ENCODE results near the gene ZNF213. TPM values are rescaled to one million over a fixed set of nuclear protein-coding genes. Genes with fewer than 3 reads are reported as not detected.
A peak's percentile ranks its signal among the peaks of the same experiment; 100 is the strongest.

ZNF213 gene
- total and polyA plus RNA-seq, 3 experiments from 2014 or later = 3.8 to 10.5 (median 10.4) TPM

DNA sequence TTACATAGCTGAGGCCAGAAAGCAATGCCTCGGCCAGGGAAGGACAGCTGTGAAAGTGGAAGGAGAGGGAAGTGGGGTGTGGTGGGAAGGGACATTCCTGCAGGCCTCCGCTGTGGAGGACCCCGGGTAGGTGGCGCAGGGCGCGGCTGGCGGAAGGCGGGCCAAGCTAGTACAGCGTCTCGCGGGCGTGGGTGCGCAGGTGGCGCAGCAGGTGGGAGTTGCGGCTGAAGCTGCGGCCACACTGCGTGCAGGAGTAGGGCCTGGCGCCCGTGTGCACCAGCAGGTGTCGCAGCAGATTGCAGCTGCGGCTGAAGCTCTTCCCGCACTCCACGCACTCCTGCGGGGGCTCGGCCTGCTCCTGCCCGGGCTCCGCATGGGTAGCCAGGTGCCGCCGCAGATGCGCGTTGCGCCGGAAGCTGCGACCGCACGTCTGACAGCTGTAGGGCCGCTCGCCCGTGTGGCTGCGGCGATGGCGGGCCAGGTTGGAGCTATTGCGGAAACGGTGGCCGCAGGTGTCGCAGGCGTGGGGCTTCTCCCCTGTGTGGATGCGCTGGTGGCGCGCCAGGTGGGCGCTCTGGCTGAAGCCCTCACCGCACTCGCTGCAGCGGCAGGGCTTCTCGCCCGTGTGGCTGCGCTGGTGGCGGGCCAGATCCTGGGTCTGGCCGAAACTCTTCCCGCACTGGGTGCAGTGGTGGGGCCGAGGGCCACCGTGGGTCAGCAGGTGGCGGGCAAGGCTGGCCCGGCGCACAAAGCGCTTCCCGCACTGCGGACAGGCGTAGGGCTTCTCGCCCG lies 45.7 kb upstream of the ZNF213 start:
- no peaks in the 10 kb centered on the region for H3K27me3 Mint-ChIP-seq
- H3K4me3 Mint-ChIP-seq = no peak overlapping the region
- Histone ChIP-seq H3K27ac (ENCODE audit: low read depth, low read length) (no peak overlapping the region), H3K9me3 (ENCODE audit: low read length) (no peaks in the 10 kb centered on the region), H3K27me3 (ENCODE audit: insufficient read depth, low read length, poor library complexity, severe bottlenecking) (no peaks in the 10 kb centered on the region), H3K4me1 (ENCODE audit: insufficient read depth, low read length) (peaks cover 34% of the 10 kb centered on the region), H3K36me3 (ENCODE audit: insufficient read depth, low read length) (no peaks in the 10 kb centered on the region), H3K4me3 (ENCODE audit: low read length) (no peak overlapping the region)
- H3K4me1 Mint-ChIP-seq = peaks cover 35 to 58% (median 38%) of the 10 kb centered on the region in 3 donors
- H3K27ac Mint-ChIP-seq = peak overlapping the region in 1 of 8 donors; percentile 33
- ChIA-PET CTCF (interaction anchor here (0.8 to 20.2 kb wide), 6 partner anchors 9 to 57 kb away, joined by 3 to 278 read pairs (median 6); partner anchors contain the start of gene ZNF213), POLR2A (interaction anchor here (0.8 kb wide), 1 partner anchor 12 kb away, joined by 3 read pairs; no protein-coding TSS in a partner anchor)
- no peaks in the 10 kb centered on the region for H3K36me3 Mint-ChIP-seq
- DNase-seq = no peak
- H3K9me3 Mint-ChIP-seq = no peaks in the 10 kb centered on the region

DNA sequence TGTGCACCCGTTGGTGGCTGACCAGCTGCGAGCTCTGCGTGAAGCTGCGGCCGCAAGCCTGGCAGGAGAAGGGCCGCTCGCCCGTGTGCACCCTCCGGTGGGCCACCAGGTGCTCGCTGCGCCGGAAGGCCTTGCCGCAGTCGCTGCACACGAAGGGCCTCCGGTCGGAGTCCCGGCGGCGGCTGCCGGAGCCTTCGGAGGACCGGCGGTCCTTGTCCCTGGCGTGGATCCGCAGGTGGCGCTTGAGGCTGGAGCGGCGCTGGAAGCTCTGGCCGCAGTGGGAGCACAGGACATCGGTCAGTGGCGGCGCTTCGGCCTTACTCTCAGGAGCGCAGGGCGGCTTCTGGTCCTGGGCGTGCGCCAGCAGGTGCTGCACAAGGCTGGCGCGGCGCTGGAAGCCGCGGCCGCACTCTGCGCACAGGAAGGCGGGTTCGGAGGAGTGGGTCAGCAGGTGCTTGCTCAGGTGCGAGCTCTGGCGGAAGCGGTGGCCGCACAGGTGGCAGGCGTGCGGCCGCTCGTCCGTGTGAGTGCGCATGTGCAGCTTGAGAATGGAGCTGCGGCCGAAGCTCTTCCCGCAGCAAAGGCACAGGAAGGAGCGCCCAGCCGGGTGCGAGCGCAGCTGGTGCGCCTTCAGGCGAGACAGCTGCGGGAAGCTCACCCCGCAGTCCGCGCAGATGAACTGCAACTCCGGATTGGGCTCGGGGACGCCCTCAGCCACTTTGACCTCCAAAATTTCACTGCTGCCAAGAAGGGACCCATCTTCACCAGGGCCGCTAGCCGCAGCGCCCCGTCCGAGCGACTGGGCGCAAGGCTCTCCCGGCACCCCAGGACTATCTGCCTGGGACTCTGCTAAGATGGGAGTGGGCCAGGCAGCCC lies 44.9 kb upstream of the ZNF213 start:
- H3K36me3 Mint-ChIP-seq = no peaks in the 10 kb centered on the region
- no peaks in the 10 kb centered on the region for H3K27me3 Mint-ChIP-seq
- H3K36me3 ChIP-seq (ENCODE audit: insufficient read depth, low read length) = no peaks in the 10 kb centered on the region
- CTCF ChIA-PET = interaction anchor here (1.1 to 20.2 kb wide), 6 partner anchors 8 to 58 kb away, joined by 3 to 278 read pairs (median 7); partner anchors contain the start of gene ZNF213
- no peak overlapping the region for H3K27ac ChIP-seq (ENCODE audit: low read depth, low read length)
- H3K27ac Mint-ChIP-seq = no peak overlapping the region
- no peaks in the 10 kb centered on the region for H3K9me3 Mint-ChIP-seq
- peaks cover 42% of the 10 kb centered on the region for H3K4me1 ChIP-seq (ENCODE audit: insufficient read depth, low read length)
- peaks cover 37 to 58% (median 38%) of the 10 kb centered on the region in 3 donors for H3K4me1 Mint-ChIP-seq
- no peak for DNase-seq
- no peaks in the 10 kb centered on the region for H3K9me3 ChIP-seq (ENCODE audit: low read length)
- no peaks in the 10 kb centered on the region for H3K27me3 ChIP-seq (ENCODE audit: insufficient read depth, low read length, poor library complexity, severe bottlenecking)
- H3K4me3 ChIP-seq (ENCODE audit: low read length) = no peak overlapping the region
- H3K4me3 Mint-ChIP-seq = no peak overlapping the region
- POLR2A ChIA-PET = no interaction called here

DNA sequence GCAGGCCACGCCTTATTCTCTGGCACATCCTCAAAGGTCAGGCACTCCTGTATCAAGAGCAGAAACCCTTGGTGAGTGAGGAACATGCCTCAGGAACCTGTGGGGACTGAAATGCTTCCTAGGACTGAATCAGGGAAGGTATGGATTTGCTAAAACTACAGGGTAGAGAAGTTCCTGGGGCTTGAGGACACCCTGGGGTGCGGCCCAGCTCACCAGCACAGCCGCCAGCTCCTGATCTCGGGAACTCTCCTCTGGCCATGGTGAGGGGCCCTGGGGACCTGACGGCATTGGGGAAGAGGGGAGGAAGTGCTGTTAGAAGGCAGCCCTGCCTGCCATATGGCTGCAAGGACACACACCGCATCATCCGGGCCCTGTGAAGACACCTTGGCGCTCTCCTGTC lies 43.3 kb upstream of the ZNF213 start:
- CTCF ChIA-PET = interaction anchor here (0.8 to 20.2 kb wide), 5 partner anchors 15 to 67 kb away, joined by 3 to 278 read pairs (median 5); partner anchors contain the start of genes IL32 and ZNF213
- Mint-ChIP-seq H3K36me3 (no peaks in the 10 kb centered on the region), H3K4me3 (no peak overlapping the region), H3K27ac (peak overlapping the region in 1 of 8 donors; percentile 58), H3K27me3 (no peaks in the 10 kb centered on the region), H3K9me3 (no peaks in the 10 kb centered on the region), H3K4me1 (peaks cover 37 to 60% (median 38%) of the 10 kb centered on the region in 3 donors)
- Histone ChIP-seq H3K27me3 (ENCODE audit: insufficient read depth, low read length, poor library complexity, severe bottlenecking) (no peaks in the 10 kb centered on the region), H3K27ac (ENCODE audit: low read depth, low read length) (no peak overlapping the region), H3K36me3 (ENCODE audit: insufficient read depth, low read length) (no peaks in the 10 kb centered on the region), H3K4me3 (ENCODE audit: low read length) (no peak overlapping the region), H3K4me1 (ENCODE audit: insufficient read depth, low read length) (peaks cover 55% of the 10 kb centered on the region), H3K9me3 (ENCODE audit: low read length) (no peaks in the 10 kb centered on the region)
- no peak for DNase-seq
- POLR2A ChIA-PET = interaction anchor here (0.6 kb wide), 1 partner anchor 17 kb away, joined by 3 read pairs; no protein-coding TSS in a partner anchor

DNA sequence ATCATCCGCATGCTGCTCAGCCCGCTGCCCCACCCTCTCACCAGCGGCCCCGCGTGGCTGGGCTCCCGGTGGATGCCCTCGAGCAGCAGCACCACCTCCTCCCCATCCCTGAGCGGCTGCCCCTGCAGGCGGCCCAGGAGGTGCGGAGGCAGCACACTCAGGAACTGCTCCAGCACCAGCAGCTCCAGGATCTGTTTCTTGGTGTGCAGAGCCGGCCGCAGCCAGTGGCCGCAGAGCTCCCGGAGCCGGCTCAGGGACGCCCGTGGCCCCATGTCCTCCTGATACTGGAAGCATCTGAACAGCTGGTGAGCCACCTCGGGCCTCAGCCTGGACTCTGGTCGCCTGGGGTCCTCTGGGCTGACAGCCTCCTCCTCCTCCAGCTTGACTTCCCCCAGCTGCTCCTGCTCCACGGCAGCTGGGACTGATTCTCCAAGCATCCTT lies 42.3 kb upstream of the ZNF213 start:
- no peak overlapping the region for H3K4me3 Mint-ChIP-seq
- no peaks in the 10 kb centered on the region for H3K9me3 Mint-ChIP-seq
- Histone ChIP-seq H3K36me3 (ENCODE audit: insufficient read depth, low read length) (no peaks in the 10 kb centered on the region), H3K9me3 (ENCODE audit: low read length) (no peaks in the 10 kb centered on the region), H3K27me3 (ENCODE audit: insufficient read depth, low read length, poor library complexity, severe bottlenecking) (no peaks in the 10 kb centered on the region), H3K4me3 (ENCODE audit: low read length) (no peak overlapping the region), H3K4me1 (ENCODE audit: insufficient read depth, low read length) (peaks cover 45% of the 10 kb centered on the region), H3K27ac (ENCODE audit: low read depth, low read length) (no peak overlapping the region)
- CTCF ChIA-PET = interaction anchor here (2.3 to 20.2 kb wide), 2 partner anchors 16 to 38 kb away, joined by 12 to 278 read pairs; partner anchors contain the start of gene ZNF213
- H3K36me3 Mint-ChIP-seq = no peaks in the 10 kb centered on the region
- no peak for DNase-seq
- H3K27me3 Mint-ChIP-seq = no peaks in the 10 kb centered on the region
- H3K27ac Mint-ChIP-seq = peak overlapping the region in 1 of 8 donors; percentile 11
- peaks cover 36 to 59% (median 37%) of the 10 kb centered on the region in 3 donors for H3K4me1 Mint-ChIP-seq
- POLR2A ChIA-PET = interaction anchor here (0.6 kb wide), 1 partner anchor 67 kb away, joined by 7 read pairs; no protein-coding TSS in a partner anchor

DNA sequence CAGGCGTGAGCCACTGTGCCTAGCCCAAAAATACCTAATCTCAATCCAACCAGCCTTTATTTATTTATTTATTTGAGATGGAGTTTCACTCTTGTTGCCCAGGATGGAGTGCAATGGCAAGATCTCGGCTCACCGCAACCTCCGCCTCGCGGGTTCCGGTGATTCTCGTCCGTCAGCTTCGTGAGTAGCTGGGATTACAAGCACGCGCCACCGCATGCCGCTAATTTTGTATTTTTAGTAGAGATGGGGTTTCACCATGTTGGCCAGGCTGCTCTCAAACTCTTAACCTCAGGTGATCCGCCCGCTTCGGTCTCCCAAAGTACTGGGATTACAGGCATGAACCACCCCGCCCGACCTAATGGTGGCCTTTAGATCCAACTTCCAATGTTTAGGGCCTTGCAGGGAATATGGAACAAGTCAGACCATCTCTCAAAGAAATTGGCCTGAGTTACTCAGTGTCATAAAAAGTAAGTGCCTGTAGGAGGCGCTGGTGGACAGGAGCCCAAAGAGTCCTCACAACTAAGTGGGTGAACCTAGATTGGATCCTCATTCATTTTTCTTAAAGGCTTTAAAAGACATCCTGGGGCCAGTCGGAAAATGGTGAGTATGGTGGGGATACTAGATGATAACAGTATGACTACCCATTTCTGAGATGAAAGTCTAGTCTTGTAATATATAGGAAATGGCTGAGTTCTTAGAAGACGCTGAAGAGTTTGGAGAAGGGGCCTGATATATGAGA lies 40.4 kb upstream of the ZNF213 start:
- DNase-seq = peak; percentile 38 to 69 (median 50)
- H3K9me3 Mint-ChIP-seq = no peaks in the 10 kb centered on the region
- Histone ChIP-seq H3K27ac (ENCODE audit: low read depth, low read length) (no peak overlapping the region), H3K4me1 (ENCODE audit: insufficient read depth, low read length) (peaks cover 39% of the 10 kb centered on the region), H3K9me3 (ENCODE audit: low read length) (no peaks in the 10 kb centered on the region), H3K4me3 (ENCODE audit: low read length) (no peak overlapping the region), H3K27me3 (ENCODE audit: insufficient read depth, low read length, poor library complexity, severe bottlenecking) (no peaks in the 10 kb centered on the region), H3K36me3 (ENCODE audit: insufficient read depth, low read length) (no peaks in the 10 kb centered on the region)
- H3K4me1 Mint-ChIP-seq = peaks cover 29 to 59% (median 31%) of the 10 kb centered on the region in 3 donors
- peak overlapping the region in 6 of 7 donors; percentile 14 to 39 (median 24) for H3K4me3 Mint-ChIP-seq
- no peaks in the 10 kb centered on the region for H3K36me3 Mint-ChIP-seq
- ChIA-PET CTCF (interaction anchor here (1.1 to 20.2 kb wide), 8 partner anchors 18 to 73 kb away, joined by 3 to 278 read pairs (median 8); partner anchors contain the start of genes IL32 and ZNF213), POLR2A (no interaction called here)
- H3K27me3 Mint-ChIP-seq = no peaks in the 10 kb centered on the region
- H3K27ac Mint-ChIP-seq = peak overlapping the region; percentile 28 to 89 (median 68)

DNA sequence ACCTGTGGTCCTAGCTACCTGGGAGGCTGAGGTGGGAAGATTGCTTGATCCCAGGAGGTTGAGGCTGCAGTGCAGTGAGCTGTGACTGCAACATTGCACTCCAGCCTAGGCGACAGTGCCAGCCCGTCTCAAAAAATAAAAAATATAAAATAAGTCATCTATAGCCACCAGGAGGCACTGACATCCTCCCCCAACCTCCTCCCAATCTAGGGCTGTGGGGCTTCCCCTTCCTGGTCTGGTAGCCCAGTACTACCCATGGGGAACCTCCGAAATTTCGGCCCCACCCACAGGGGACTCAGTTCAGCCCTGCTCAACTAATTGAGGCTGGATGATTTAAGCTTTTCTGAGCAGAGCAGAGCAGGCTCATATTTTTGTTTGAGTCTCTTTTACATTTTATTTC lies 39.0 kb upstream of the ZNF213 start:
- ChIA-PET POLR2A (interaction anchor here (0.6 to 3.9 kb wide), 3 partner anchors 20 to 66 kb away, joined by 5 to 27 read pairs (median 6); no protein-coding TSS in a partner anchor), CTCF (interaction anchor here (0.9 to 20.2 kb wide), 18 partner anchors 8 to 368 kb away, joined by 3 to 278 read pairs (median 6); partner anchors contain the start of genes IL32 and ZNF213)
- H3K4me3 ChIP-seq (ENCODE audit: low read length) = no peak overlapping the region
- peaks cover 36 to 69% (median 40%) of the 10 kb centered on the region in 3 donors for H3K4me1 Mint-ChIP-seq
- no peaks in the 10 kb centered on the region for H3K9me3 Mint-ChIP-seq
- no peaks in the 10 kb centered on the region for H3K36me3 Mint-ChIP-seq
- H3K36me3 ChIP-seq (ENCODE audit: insufficient read depth, low read length) = no peaks in the 10 kb centered on the region
- H3K9me3 ChIP-seq (ENCODE audit: low read length) = no peaks in the 10 kb centered on the region
- no peaks in the 10 kb centered on the region for H3K27me3 ChIP-seq (ENCODE audit: insufficient read depth, low read length, poor library complexity, severe bottlenecking)
- no peak overlapping the region for H3K27ac ChIP-seq (ENCODE audit: low read depth, low read length)
- peak; percentile 47 to 76 (median 63) for DNase-seq
- H3K27ac Mint-ChIP-seq = peak overlapping the region; percentile 72 to 95 (median 82)
- no peaks in the 10 kb centered on the region for H3K27me3 Mint-ChIP-seq
- peak overlapping the region in 4 of 7 donors; percentile 49 to 83 (median 56) for H3K4me3 Mint-ChIP-seq
- peaks cover 45% of the 10 kb centered on the region for H3K4me1 ChIP-seq (ENCODE audit: insufficient read depth, low read length)

DNA sequence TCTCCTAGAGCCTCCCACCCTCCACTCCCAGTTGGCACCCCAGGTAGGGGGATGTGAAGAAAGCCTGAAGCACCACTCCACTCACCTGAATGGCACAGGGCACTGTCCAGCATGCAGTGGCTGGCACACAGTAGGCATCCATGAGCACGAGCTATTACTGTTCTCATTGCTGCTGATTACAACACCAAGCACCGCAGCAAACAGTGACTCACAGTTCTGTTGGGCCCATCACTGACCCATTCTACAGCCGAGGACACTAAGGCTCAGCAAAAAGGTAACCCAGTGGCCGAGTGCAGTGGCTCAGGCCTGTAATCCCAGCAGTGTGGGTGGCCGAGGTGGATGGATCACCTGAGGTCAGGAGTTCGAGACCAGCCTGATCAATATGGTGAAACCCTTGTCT lies 38.5 kb upstream of the ZNF213 start:
- POLR2A ChIA-PET = interaction anchor here (0.8 to 3.9 kb wide), 3 partner anchors 10 to 32 kb away, joined by 3 to 27 read pairs (median 5); no protein-coding TSS in a partner anchor
- Histone ChIP-seq H3K27me3 (ENCODE audit: insufficient read depth, low read length, poor library complexity, severe bottlenecking) (no peaks in the 10 kb centered on the region), H3K9me3 (ENCODE audit: low read length) (no peaks in the 10 kb centered on the region), H3K4me3 (ENCODE audit: low read length) (no peak overlapping the region), H3K36me3 (ENCODE audit: insufficient read depth, low read length) (no peaks in the 10 kb centered on the region), H3K27ac (ENCODE audit: low read depth, low read length) (no peak overlapping the region), H3K4me1 (ENCODE audit: insufficient read depth, low read length) (peaks cover 45% of the 10 kb centered on the region)
- no peak for DNase-seq
- Mint-ChIP-seq H3K36me3 (no peaks in the 10 kb centered on the region), H3K4me1 (peaks cover 37 to 69% (median 40%) of the 10 kb centered on the region in 3 donors), H3K9me3 (no peaks in the 10 kb centered on the region), H3K27me3 (no peaks in the 10 kb centered on the region), H3K27ac (peak overlapping the region in 4 of 8 donors; percentile 69 to 87 (median 85)), H3K4me3 (peak overlapping the region in 1 of 7 donors; percentile 83)
- CTCF ChIA-PET = interaction anchor here (0.7 to 20.2 kb wide), 18 partner anchors 9 to 367 kb away, joined by 3 to 278 read pairs (median 6); partner anchors contain the start of genes IL32 and ZNF213

Measured in CD8-positive, alpha-beta memory T cell (primary cell).